ENCODE results near the gene COA4.

DNA sequence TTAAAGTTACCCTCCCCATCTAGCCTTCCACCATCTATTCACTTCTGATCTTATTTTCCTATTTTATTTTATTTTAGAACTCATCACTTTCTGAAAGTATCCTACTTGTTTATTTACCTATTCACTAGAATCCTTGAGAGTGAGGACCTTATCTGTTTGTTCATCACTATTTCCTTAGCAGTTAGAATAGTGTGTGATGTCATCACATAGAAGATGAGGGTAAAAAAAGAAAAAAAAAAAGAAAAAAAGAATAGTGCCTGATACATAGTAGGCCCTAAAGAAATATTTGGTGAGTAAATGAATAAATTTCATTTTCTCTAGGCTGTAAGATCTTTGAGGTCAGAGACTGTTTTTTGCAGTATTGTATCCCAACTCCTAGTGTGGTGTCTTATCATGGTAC, 36.8 kb upstream of the COA4 start:
- TF ChIP-seq CTCF (IDR thresholded peaks at IDR 0.05) (no peak), ZFX (IDR thresholded peaks at IDR 0.05; ENCODE audit: borderline replicate concordance) (no peak)

Data from 22Rv1 (cell line).